ENCODE results near the gene SPON1. TPM values are rescaled to one million over a fixed set of nuclear protein-coding genes. Genes with fewer than 3 reads are reported as not detected.

SPON1 gene
- total and polyA plus RNA-seq, 9 donors = 15.3 to 35.2 (median 23.3) TPM

DNA sequence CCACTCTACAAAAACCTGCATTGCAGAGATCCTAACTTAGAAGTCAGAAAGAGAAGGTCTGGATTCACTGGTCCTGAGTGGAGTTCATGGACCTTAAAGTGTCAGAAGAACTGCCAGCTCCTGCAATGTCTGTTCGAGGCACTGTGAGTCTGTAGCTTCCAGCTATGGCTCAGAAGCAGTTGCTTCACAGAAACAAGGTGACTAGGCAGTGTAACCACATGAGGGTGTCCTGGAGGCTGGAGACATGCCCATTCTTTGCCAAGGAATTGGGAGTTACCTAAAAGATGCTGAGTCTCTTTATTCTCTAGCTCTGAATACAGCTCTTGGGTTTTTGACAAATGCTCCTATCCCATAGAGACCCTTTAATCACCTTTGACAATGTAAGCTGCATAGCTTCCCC is 130.5 kb downstream of the SPON1 start:
- H3K36me3 ChIP-seq (ENCODE audit: control insufficient read depth, insufficient read depth, low read length) = no peaks in the 10 kb centered on the region
- H3K9me3 ChIP-seq (replicated peaks; ENCODE audit: control insufficient read depth, low read depth, low read length) = no peaks in the 10 kb centered on the region
- no peaks in the 10 kb centered on the region for H3K27me3 ChIP-seq (ENCODE audit: control insufficient read depth, insufficient read depth, low read length)
- no peak overlapping the region for H3K27ac ChIP-seq (ENCODE audit: low read length)
- DNase-seq = no peak
- H3K4me3 ChIP-seq (ENCODE audit: low read length) = no peak overlapping the region
- WGBS (ENCODE audit: insufficient coverage) = 78% methylated on average over 1 of the region's 1 CpG
- peaks cover 12% of the 10 kb centered on the region for H3K4me1 ChIP-seq (ENCODE audit: control insufficient read depth, insufficient read depth, low read length)

- Histone ChIP-seq H3K4me3 (ENCODE audit: low read length) (no peak overlapping the region), H3K27ac (ENCODE audit: low read length) (no peak overlapping the region), H3K27me3 (ENCODE audit: control insufficient read depth, insufficient read depth, low read length) (no peaks in the 10 kb centered on the region), H3K36me3 (ENCODE audit: control insufficient read depth, insufficient read depth, low read length) (no peaks in the 10 kb centered on the region), H3K4me1 (ENCODE audit: control insufficient read depth, insufficient read depth, low read length) (peaks cover 9% of the 10 kb centered on the region), H3K9me3 (replicated peaks; ENCODE audit: control insufficient read depth, low read depth, low read length) (no peaks in the 10 kb centered on the region)
- no peak for DNase-seq
- no CpG with 5 or more reads among the region's 3 CpGs for WGBS (ENCODE audit: insufficient coverage)
Measured at GRCh38 chr11:14094481-14095037, 132.0 kb downstream of the SPON1 start.

DNA sequence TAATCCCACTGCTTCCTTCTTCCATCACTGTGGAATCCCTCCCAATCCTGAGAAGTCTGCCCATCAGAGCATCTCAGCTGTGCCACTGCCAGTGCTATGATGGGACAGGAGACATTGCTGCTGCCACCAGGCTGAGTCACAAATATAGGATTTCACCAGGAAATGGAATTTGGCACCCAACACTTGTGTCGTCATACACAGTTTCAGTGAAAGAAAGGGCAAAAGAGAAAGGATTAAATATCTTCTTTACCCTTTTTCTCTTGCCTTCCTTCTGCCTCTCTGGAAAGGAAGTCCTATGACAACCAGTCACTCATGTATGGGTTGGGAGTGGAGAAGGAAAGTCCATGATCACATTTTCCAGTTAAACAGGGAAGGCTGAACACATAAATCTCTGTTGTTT is 133.4 kb downstream of the SPON1 start:
- H3K4me1 ChIP-seq (ENCODE audit: control insufficient read depth, insufficient read depth, low read length) = no peaks in the 10 kb centered on the region
- DNase-seq = no peak
- no peak overlapping the region for H3K27ac ChIP-seq (ENCODE audit: low read length)
- no peaks in the 10 kb centered on the region for H3K36me3 ChIP-seq (ENCODE audit: control insufficient read depth, insufficient read depth, low read length)
- no peaks in the 10 kb centered on the region for H3K27me3 ChIP-seq (ENCODE audit: control insufficient read depth, insufficient read depth, low read length)
- H3K4me3 ChIP-seq (ENCODE audit: low read length) = no peak overlapping the region
- no CpG with 5 or more reads among the region's 1 CpG for WGBS (ENCODE audit: insufficient coverage)
- no peaks in the 10 kb centered on the region for H3K9me3 ChIP-seq (replicated peaks; ENCODE audit: control insufficient read depth, low read depth, low read length)

DNA sequence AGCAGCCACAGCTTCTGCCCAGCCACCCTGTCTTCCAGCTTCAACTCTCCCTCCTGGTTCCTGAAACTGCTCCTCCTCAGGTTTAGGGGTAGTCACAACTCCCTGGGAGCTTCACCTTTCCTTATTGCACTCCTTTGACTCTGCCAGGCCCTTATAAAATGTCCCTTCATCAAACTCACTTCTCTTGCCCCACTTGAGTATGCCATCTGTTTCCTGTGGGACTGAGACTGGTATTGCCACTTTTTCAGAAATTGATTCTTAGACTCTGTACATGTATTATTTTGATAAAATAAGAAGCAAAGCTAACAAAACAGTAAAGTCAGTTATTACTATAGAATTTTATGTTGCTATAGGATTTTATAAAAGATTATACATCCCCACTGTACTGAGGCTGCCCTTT is 134.1 kb downstream of the SPON1 start:
- Histone ChIP-seq H3K4me3 (ENCODE audit: low read length) (no peak overlapping the region), H3K9me3 (replicated peaks; ENCODE audit: control insufficient read depth, low read depth, low read length) (no peaks in the 10 kb centered on the region), H3K4me1 (ENCODE audit: control insufficient read depth, insufficient read depth, low read length) (no peaks in the 10 kb centered on the region), H3K27me3 (ENCODE audit: control insufficient read depth, insufficient read depth, low read length) (no peaks in the 10 kb centered on the region), H3K36me3 (ENCODE audit: control insufficient read depth, insufficient read depth, low read length) (no peaks in the 10 kb centered on the region), H3K27ac (ENCODE audit: low read length) (no peak overlapping the region)
- DNase-seq = no peak

GRCh38 chr11:14101388-14101787 is 138.9 kb downstream of the SPON1 start:
- no peak overlapping the region for H3K27ac ChIP-seq (ENCODE audit: low read length)
- H3K36me3 ChIP-seq (ENCODE audit: control insufficient read depth, insufficient read depth, low read length) = no peaks in the 10 kb centered on the region
- H3K4me3 ChIP-seq (ENCODE audit: low read length) = no peak overlapping the region
- no peak for DNase-seq
- no peaks in the 10 kb centered on the region for H3K27me3 ChIP-seq (ENCODE audit: control insufficient read depth, insufficient read depth, low read length)
- H3K9me3 ChIP-seq (replicated peaks; ENCODE audit: control insufficient read depth, low read depth, low read length) = no peaks in the 10 kb centered on the region
- peaks cover under 1% of the 10 kb centered on the region for H3K4me1 ChIP-seq (ENCODE audit: control insufficient read depth, insufficient read depth, low read length)

GRCh38 chr11:14102766-14103165 is 140.2 kb downstream of the SPON1 start:
- H3K4me3 ChIP-seq (ENCODE audit: low read length) = no peak overlapping the region
- H3K27me3 ChIP-seq (ENCODE audit: control insufficient read depth, insufficient read depth, low read length) = no peaks in the 10 kb centered on the region
- H3K4me1 ChIP-seq (ENCODE audit: control insufficient read depth, insufficient read depth, low read length) = peaks cover 3% of the 10 kb centered on the region
- no peak overlapping the region for H3K27ac ChIP-seq (ENCODE audit: low read length)
- 81% methylated on average over 2 of the region's 4 CpGs for WGBS (ENCODE audit: insufficient coverage)
- DNase-seq = no peak
- H3K9me3 ChIP-seq (replicated peaks; ENCODE audit: control insufficient read depth, low read depth, low read length) = no peaks in the 10 kb centered on the region
- H3K36me3 ChIP-seq (ENCODE audit: control insufficient read depth, insufficient read depth, low read length) = no peaks in the 10 kb centered on the region

- Histone ChIP-seq H3K27me3 (ENCODE audit: control insufficient read depth, insufficient read depth, low read length) (no peaks in the 10 kb centered on the region), H3K4me3 (ENCODE audit: low read length) (no peak overlapping the region), H3K36me3 (ENCODE audit: control insufficient read depth, insufficient read depth, low read length) (no peaks in the 10 kb centered on the region), H3K27ac (ENCODE audit: low read length) (no peak overlapping the region), H3K9me3 (replicated peaks; ENCODE audit: control insufficient read depth, low read depth, low read length) (no peaks in the 10 kb centered on the region), H3K4me1 (ENCODE audit: control insufficient read depth, insufficient read depth, low read length) (peaks cover 5% of the 10 kb centered on the region)
- DNase-seq = no peak
- WGBS (ENCODE audit: insufficient coverage) = no CpG with 5 or more reads among the region's 1 CpG
Measured at GRCh38 chr11:14105446-14105845, 142.9 kb downstream of the SPON1 start.

DNA sequence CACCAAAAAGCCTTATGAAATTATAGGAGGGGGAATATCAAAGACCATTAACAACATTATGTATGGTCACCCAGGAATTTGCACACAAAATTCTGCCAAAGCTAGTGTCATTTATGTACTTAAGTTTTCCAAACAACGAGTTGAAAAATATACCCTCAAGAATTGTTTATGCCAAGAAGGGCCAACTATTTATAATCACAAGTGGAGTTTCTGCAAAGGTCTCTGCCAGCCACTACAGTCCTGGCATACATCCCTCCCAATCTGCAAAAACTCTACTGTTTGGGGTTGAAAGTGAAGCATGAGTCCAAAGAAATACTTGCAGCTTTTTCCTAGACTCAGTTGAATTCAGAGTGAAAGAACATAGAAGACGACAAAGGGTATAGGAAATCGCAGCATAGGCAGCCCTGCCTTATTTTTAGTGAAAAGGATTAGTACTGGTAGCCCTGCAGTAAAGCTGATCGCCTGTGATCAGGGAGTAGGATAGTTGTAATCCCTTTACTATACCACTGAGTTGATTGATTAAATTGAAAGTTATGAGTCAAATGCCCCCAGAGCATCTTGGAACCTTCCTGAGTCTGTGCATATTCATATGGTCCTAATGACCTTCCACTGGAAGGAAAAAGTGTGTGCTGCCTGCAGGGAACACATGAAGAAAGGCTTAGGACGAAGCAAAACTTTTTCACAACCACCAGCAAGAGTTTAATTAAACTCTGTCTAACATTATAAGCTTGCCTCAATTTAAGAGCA is 144.0 kb downstream of the SPON1 start:
- no peaks in the 10 kb centered on the region for H3K36me3 ChIP-seq (ENCODE audit: control insufficient read depth, insufficient read depth, low read length)
- H3K9me3 ChIP-seq (replicated peaks; ENCODE audit: control insufficient read depth, low read depth, low read length) = no peaks in the 10 kb centered on the region
- H3K4me3 ChIP-seq (ENCODE audit: low read length) = no peak overlapping the region
- peak; percentile 47 for DNase-seq
- 0% methylated on average over 1 of the region's 5 CpGs for WGBS (ENCODE audit: insufficient coverage)
- no peaks in the 10 kb centered on the region for H3K27me3 ChIP-seq (ENCODE audit: control insufficient read depth, insufficient read depth, low read length)
- no peak overlapping the region for H3K27ac ChIP-seq (ENCODE audit: low read length)
- H3K4me1 ChIP-seq (ENCODE audit: control insufficient read depth, insufficient read depth, low read length) = peaks cover 8% of the 10 kb centered on the region

GRCh38 chr11:14107050-14107430 is 144.5 kb downstream of the SPON1 start:
- no peaks in the 10 kb centered on the region for H3K9me3 ChIP-seq (replicated peaks; ENCODE audit: control insufficient read depth, low read depth, low read length)
- WGBS (ENCODE audit: insufficient coverage) = no CpG with 5 or more reads among the region's 4 CpGs
- no peak overlapping the region for H3K27ac ChIP-seq (ENCODE audit: low read length)
- DNase-seq = peak; percentile 37
- H3K4me3 ChIP-seq (ENCODE audit: low read length) = no peak overlapping the region
- H3K4me1 ChIP-seq (ENCODE audit: control insufficient read depth, insufficient read depth, low read length) = peaks cover 8% of the 10 kb centered on the region
- no peaks in the 10 kb centered on the region for H3K27me3 ChIP-seq (ENCODE audit: control insufficient read depth, insufficient read depth, low read length)
- no peaks in the 10 kb centered on the region for H3K36me3 ChIP-seq (ENCODE audit: control insufficient read depth, insufficient read depth, low read length)

DNA sequence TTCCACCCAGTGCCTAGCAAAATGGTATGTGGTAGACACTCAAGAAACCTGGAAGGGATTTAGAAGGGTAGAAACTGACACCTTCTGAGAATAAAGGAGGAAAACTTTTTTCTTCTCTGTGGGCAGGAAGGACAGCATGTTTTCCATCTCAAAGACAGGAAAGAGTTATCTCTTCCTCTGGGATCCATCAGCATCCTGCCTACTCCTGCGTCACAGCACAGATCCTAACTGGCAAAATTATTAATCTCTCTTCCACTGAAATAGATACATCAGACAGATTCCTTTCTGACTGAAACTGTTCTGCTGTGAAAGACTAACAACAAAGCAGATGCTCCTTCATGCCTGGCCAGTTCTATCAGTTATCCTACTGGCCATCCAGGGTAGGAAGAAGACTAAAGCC is 147.2 kb downstream of the SPON1 start:
- no peaks in the 10 kb centered on the region for H3K9me3 ChIP-seq (replicated peaks; ENCODE audit: control insufficient read depth, low read depth, low read length)
- no peak overlapping the region for H3K4me3 ChIP-seq (ENCODE audit: low read length)
- peaks cover 17% of the 10 kb centered on the region for H3K4me1 ChIP-seq (ENCODE audit: control insufficient read depth, insufficient read depth, low read length)
- 40% methylated on average over 1 of the region's 1 CpG for WGBS (ENCODE audit: insufficient coverage)
- peak; percentile 32 for DNase-seq
- no peak overlapping the region for H3K27ac ChIP-seq (ENCODE audit: low read length)
- no peaks in the 10 kb centered on the region for H3K27me3 ChIP-seq (ENCODE audit: control insufficient read depth, insufficient read depth, low read length)
- no peaks in the 10 kb centered on the region for H3K36me3 ChIP-seq (ENCODE audit: control insufficient read depth, insufficient read depth, low read length)

- no peaks in the 10 kb centered on the region for H3K27me3 ChIP-seq (ENCODE audit: control insufficient read depth, insufficient read depth, low read length)
- DNase-seq = no peak
- no peak overlapping the region for H3K27ac ChIP-seq (ENCODE audit: low read length)
- no peaks in the 10 kb centered on the region for H3K9me3 ChIP-seq (replicated peaks; ENCODE audit: control insufficient read depth, low read depth, low read length)
- H3K36me3 ChIP-seq (ENCODE audit: control insufficient read depth, insufficient read depth, low read length) = no peaks in the 10 kb centered on the region
- WGBS (ENCODE audit: insufficient coverage) = 33% methylated on average over 2 of the region's 2 CpGs
- H3K4me1 ChIP-seq (ENCODE audit: control insufficient read depth, insufficient read depth, low read length) = peaks cover 19% of the 10 kb centered on the region
- H3K4me3 ChIP-seq (ENCODE audit: low read length) = no peak overlapping the region
Measured at GRCh38 chr11:14110629-14111028, 148.1 kb downstream of the SPON1 start.

All from muscle of leg (tissue), 11 donors.